GM06990 (cell line): ENCODE measurements around the gene LAMB1.

Source experiments
- DNase-seq: peaks from one replicate; pipeline ENCODE4 v3.0.0-alpha.2; 2011; ENCODE audit not compliant: insufficient read length; ENCODE audit errors: extremely low read depth
- H3K27me3 ChIP-seq: replicated peaks from 2 replicates; pipeline ENCODE4 v1.6.0; 2011; ENCODE audit warnings: low read length; ENCODE audit not compliant: control insufficient read depth, insufficient read depth
- H3K36me3 ChIP-seq: 2 replicates; pipeline ENCODE4 v1.5.1; 2011; ENCODE audit warnings: low read length; ENCODE audit not compliant: control insufficient read depth, insufficient read depth
- H3K4me3 ChIP-seq: replicated peaks from 2 replicates; pipeline ENCODE4 v1.5.1; 2011; ENCODE audit warnings: low read depth, mild to moderate bottlenecking, control low read depth, low read length
- CTCF ChIP-seq: IDR thresholded peaks from 2 replicates; pipeline ENCODE4 v1.5.1; 2011; ENCODE audit warnings: low read length, control low read depth, mild to moderate bottlenecking, inconsistent platforms; ENCODE audit not compliant: insufficient read depth, poor library complexity, severe bottlenecking

LAMB1 gene

GRCh38 chr7:107913851-107914250, 89.1 kb downstream of the LAMB1 start:
- Histone ChIP-seq H3K36me3 (peaks cover 1% of the 10 kb centered on the region), H3K4me3 (no peak overlapping the region), H3K27me3 (no peaks in the 10 kb centered on the region)
- no peak for TF ChIP-seq CTCF
- no peak for DNase-seq

GRCh38 chr7:107911981-107912380, 91.0 kb downstream of the LAMB1 start:
- no peak for DNase-seq
- Histone ChIP-seq H3K4me3 (no peak overlapping the region), H3K27me3 (no peaks in the 10 kb centered on the region), H3K36me3 (peaks cover 4% of the 10 kb centered on the region)
- TF ChIP-seq CTCF, result no peak

GRCh38 chr7:107909445-107909844, 93.5 kb downstream of the LAMB1 start:
- Histone ChIP-seq H3K27me3 (no peaks in the 10 kb centered on the region), H3K36me3 (peaks cover 7% of the 10 kb centered on the region), H3K4me3 (no peak overlapping the region)
- TF ChIP-seq CTCF, result no peak
- DNase-seq, result no peak

GRCh38 chr7:107907790-107908189, 95.2 kb downstream of the LAMB1 start:
- DNase-seq, result no peak
- Histone ChIP-seq H3K4me3 (no peak overlapping the region), H3K27me3 (no peaks in the 10 kb centered on the region), H3K36me3 (peaks cover 7% of the 10 kb centered on the region)
- no peak for TF ChIP-seq CTCF

GRCh38 chr7:107902381-107902780, 100.6 kb downstream of the LAMB1 start:
- Histone ChIP-seq H3K27me3 (no peaks in the 10 kb centered on the region), H3K36me3 (peaks cover 7% of the 10 kb centered on the region), H3K4me3 (no peak overlapping the region)
- TF ChIP-seq CTCF, result no peak
- no peak for DNase-seq

GRCh38 chr7:107900496-107901015, 102.4 kb downstream of the LAMB1 start:
- no peak for TF ChIP-seq CTCF
- H3K36me3 ChIP-seq, result peaks cover 3% of the 10 kb centered on the region
- H3K4me3 ChIP-seq, result no peak overlapping the region

More at GRCh38 chr7:107900496-107901015, 102.4 kb downstream of the LAMB1 start:
- no peak for DNase-seq
- no peaks in the 10 kb centered on the region for H3K27me3 ChIP-seq
